Stimulated activated CD8-positive, alpha-beta memory T cell treated with anti-CD3 and anti-CD28 coated beads, Interleukin-4, amount 100 ng/mL, for 24 hours (primary cell): ENCODE results near the gene STK11IP.

ENCODE experiments used
- DNase-seq: peaks from one replicate; pipeline ENCODE4 v3.0.0-alpha.2; 2020; ENCODE audit warnings: low read depth

The STK11IP gene

DNA sequence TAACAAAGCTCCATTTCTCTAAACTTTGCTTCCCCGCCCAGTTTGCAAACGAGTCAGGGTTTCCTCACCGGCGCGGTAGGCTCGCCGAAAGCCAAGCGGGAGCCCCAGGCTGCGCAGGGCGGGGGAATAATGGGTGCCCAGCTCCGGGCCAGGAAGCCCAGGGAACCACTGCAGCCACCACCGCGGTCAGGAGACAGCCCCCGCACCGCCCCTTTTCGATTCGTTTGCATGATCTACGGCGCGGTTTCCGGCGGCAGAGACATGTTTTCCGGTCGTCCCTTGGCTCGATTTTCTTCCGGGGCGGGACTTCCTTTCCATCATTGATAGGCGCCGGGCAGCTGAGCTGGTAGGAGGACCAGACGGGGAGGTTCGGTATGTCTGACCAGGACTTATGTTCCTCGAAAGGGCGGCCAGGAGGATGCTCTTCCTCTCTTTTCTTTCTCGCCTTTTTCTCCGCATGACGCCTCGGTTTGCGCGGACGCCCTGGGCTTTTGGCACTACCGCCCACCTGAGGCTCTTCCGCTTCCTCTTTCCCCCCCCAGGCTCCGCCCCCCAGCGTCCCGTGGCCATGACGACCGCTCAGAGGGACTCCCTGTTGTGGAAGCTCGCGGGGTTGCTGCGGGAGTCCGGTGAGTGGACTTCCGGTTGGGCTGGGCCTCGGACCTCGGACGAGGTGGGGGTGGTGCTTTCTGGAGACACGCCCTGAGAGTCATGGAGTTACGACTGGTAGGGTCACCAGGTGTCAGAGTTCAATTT lies at the start of gene STK11IP:
STK11IP (plus strand) TSS at position 306 of the 756 bp plus-strand sequence; CDS start at position 569, 263 bp downstream.
- DNase-seq, result peak; percentile 91

DNA sequence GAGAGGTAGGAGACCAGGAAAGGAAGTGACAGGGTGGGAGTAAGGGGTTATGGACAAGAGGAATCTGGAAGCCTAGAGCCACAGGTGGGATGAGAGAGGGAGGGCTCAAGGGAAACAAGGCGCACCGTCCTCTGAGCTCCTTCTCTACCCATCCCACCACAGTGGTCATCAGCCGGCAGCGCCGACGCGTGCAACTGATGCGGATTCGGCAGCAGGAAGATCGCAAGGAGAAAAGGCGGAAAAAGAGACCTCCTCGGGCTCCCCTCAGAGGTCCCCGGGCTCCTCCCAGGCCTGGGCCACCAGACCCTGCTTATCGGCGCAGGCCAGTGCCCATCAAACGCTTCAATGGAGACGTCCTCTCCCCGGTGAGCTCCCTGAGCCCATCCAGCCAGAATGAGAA lies 48.7 kb upstream of the STK11IP start:
- no peak for DNase-seq

GRCh38 chr2:219549619-219550018 lies 48.0 kb upstream of the STK11IP start:
- no peak for DNase-seq

DNA sequence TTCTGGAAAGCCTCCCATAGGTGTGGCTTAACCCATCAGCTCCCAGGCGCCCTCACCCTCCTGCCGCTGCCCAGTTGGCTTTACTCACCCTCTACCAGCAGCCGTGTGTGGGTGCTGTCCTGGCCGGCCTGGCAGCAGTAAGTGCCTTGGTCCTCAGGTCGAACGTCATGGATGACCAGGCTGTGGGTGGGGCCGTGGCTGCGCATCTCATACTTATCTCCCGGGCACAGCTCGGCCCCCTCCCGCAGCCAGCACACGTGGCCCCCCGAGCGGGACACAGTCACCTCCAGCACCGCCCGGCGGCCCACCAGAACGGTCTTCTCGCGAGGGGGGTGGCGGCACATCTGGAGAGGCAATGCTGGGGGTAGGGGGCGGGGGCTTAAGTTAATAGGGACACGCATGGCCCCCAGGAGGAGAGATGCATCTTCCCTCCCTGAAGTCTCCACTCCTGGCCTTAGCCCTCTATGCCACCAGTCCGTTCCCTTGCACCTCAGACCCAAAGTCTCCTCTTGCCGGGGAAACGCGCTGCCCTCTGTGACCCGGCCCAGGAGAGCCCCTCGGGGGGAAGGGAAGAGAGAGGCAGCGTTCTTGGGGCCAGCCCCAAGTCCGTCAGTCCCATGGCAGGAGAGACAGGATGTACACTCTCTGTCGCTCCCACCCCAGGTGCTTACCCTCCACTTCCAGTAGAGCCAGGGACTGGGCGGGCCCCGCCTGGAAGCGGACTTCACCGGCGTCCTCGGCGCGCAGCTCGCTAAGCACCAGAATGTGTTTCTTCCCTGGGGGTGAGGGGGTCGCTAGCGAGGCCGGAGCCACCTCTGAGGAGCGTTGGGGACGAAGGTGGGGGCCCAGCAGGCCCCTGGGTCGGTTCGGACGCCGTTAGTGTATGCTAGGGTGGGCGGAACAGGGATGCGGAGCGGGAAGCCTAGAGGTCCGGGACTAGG lies 45.9 kb upstream of the STK11IP start:
- no peak for DNase-seq

DNA sequence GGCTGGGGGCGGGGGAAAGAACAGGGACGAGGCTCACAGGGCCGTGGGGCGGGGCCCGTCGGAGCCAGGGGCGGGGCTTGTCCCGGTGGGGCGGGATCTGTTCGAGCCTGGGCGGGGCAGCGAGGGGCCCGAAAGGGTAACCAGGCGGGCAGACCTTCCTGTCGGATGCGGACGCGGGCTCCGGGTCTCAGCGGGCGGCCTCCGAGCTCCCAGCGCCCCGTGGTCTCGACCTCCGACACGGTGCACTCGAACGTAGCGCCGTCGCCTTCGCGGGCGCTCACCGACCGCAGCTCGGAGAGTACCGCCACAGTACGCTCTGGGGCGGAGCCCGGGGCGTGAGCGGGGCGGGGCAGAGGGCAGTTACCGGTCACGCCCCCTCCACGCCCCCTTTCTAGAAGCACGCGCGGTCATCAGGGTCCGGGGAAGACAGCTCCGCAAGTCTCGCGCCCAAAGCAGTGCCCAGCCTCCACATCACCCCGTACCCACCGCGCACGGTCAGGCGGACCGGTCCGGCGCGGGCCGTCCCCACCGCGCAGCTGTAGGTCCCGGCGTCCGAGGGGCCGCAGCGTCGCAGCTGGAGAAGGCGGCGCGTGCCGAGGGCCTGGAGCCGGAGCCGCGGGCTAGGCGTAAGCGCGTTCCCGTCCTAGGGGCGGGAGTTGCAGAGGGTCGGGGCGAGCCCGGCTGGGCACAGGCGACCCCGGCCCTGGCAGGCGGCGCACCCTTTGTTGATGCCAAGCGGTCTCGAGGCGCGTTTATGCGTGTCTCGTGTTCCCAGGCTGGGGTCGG lies 45.1 kb upstream of the STK11IP start:
- DNase-seq, result peak; percentile 74

DNA sequence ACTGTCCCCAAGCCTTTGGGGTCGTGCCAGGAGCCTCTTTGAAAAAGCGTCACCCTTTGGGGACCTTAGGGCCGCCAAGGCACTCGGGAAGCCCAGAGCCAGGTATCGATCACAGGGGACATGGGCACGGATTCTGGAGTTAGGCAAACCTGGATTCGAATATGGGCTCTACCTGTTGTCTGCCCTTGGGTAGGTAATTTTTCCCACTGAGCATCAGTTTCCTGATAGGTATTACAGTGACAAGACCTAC lies 44.6 kb upstream of the STK11IP start:
- DNase-seq, result no peak

GRCh38 chr2:219553463-219553963 lies 44.1 kb upstream of the STK11IP start:
- no peak for DNase-seq

DNA sequence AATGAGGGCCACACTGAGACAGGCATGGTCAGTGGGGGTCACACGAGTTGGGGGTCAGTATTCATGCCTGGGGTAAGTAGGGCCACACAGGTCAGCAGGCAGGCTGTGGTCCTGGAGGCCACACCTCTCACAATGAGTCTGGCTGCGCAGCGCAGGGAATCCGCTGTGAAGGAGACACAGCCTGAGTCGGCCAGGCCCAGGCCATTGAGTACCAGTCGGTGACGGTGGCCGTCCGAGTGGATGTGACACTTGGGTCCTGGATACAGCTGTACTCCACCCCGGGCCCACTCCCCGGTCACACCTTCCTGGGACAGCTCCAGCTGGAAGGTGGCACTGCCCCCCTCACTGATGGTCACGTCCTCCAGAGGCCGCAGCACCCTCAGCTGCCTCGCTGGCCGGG lies 43.3 kb upstream of the STK11IP start:
- no peak for DNase-seq

DNA sequence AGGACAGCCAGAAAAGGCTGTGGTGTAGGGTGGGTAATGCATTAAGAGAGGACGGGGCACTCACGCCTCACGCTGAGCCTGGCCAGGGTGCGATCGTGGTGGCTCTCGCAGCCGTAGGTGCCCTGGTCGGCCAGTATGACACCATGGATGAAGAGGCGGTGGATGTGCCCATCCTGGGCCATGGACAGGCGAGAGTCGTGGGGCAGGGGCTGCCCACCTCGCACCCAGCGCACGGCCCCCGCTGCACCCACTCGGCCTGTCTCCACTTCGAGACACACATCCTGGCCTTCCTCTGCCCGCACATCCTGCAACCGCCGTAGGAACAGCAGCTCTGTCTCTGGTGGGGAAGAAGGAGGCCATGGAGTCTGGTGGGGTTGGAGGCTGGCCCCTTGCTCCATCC lies 41.7 kb upstream of the STK11IP start:
- no peak for DNase-seq

DNA sequence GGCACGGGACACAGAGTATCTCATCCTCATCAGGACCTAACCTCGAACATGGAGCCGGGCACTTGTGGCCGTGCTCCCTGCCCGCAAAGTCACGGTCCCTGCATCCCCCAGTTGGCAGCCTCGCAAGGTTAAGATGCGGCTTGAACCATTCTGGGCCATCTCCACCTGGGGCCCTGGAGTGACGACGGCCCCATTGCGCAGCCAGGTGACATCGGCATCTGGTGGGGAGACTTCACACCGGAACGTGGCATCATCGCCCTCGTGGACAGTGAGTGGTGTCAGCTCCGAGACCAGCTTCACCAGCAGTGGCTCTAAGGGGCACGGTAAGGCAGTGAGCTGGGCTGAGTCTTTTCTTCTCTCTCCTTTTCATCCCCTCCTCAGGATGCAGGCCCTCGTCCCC lies 41.2 kb upstream of the STK11IP start:
- no peak for DNase-seq

DNA sequence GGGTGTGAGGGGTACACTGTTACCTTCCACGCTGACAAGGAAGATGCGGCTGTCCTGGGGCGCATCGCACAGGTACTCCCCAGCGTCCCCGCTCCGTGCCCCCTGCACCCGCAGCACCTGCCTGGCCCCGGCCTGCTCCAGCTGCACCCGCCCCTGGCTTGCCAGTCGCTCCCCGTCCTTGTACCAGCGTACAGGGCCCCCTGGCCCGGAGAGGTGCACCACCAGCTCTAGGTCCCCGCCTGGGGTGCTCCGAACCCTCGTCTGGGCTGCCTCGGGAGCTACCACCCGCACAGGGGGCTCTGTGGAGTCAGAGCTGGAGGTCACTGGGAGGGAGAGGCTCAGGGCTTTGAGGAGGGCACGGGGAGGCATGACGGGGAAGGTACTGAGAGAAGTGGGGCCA lies 40.3 kb upstream of the STK11IP start:
- DNase-seq, result no peak

GRCh38 chr2:219557791-219558785 lies 39.6 kb upstream of the STK11IP start:
- no peak for DNase-seq

- no peak for DNase-seq
Measured at GRCh38 chr2:219559156-219559915, 38.3 kb upstream of the STK11IP start.

GRCh38 chr2:219560037-219560892 lies 37.4 kb upstream of the STK11IP start:
- DNase-seq, result no peak

DNA sequence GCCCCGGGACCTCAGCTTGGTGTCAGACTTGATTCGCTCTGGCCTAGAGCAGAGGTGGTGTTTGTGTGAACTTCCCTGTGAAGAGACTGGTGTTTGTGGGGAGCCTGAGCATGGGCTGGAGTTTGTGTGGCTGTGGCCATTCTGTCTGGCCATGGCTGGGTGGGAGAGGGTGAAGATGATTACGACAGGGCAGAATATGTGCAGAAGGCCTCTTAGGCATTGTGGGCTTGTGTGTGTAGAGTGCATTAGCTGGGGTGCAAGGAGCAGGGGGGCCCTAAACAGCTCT lies 36.8 kb upstream of the STK11IP start:
- DNase-seq, result no peak

- DNase-seq, result no peak
Measured at GRCh38 chr2:219561179-219562048, 36.2 kb upstream of the STK11IP start.

DNA sequence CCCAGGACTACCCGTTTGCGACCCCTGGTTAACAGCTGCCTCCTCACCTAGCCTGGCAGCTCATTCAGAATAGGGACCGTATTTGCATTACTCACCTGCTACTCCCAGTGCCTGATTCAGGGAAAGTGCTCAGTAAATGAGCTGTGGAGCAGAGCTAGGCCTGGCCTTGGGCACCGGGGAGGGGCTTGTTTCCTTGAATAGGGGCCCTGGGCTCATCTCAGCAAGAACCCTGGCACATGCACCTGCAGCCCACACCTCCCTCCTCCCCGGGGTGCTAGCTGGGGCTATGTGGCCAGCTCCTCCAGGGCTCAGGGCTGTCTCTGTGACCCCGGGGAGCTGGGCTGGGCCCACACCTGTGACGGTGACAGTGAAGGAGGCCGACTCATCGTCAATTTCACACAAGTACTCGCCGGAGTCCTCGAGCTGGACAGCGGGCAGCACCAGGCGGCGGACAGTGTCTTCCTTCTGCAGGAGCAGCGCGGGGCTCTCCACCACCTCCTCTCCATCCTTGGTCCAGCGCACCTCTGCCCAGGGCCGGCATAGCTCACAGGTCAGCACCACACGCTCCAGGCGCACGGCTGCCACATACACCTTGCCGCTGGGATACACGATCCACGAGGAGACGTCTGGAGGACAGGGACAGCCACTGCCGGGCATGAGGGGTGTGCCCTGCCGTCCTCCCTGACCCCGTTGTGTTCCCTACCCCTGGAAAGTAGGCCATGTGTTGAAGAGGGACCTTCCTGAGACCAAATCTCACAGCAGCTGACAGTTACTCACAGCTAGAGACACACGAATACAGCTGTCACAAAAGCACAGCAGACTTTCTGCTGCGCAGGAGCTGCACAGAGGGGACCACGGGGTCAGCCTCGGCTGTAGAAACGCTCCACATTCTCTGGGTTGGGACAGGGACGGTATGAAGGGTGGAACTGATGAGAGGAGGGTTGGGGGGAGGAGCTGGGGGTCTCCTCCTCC lies 35.3 kb upstream of the STK11IP start:
- no peak for DNase-seq
